ENCODE results near the gene POPDC2.

POPDC2 gene

DNA sequence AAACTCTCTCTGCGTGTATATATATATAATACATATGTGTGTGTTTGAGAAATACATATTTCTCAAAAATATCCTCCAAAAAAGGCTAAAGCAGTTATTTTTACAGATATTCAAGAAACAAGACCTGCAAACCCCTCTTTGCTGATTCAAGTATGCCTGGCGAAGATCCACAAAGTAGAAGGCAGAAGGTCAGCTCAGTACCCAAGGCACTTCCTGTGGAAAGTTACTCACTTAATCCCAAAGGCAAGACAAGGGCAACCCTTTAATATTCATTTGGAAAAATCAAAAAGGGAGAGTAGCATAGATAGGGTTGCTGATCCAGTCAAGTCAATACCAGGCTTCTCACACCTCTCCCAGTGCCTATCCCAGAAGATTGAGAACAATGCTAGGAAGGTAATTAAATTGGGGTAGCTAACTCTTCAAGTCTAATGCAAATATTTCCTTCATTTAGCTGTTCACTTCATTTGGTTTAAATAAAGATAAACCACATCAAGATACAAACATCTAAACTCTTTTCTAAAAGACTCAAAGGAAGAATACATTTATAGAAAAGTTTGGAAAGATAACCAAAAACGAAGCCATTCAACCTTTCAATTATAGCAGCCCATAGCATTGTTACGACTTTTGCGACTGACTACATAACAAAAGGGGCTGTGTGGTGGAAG is 9.6 kb upstream of the POPDC2 start:
- DNase-seq, result no peak

DNA sequence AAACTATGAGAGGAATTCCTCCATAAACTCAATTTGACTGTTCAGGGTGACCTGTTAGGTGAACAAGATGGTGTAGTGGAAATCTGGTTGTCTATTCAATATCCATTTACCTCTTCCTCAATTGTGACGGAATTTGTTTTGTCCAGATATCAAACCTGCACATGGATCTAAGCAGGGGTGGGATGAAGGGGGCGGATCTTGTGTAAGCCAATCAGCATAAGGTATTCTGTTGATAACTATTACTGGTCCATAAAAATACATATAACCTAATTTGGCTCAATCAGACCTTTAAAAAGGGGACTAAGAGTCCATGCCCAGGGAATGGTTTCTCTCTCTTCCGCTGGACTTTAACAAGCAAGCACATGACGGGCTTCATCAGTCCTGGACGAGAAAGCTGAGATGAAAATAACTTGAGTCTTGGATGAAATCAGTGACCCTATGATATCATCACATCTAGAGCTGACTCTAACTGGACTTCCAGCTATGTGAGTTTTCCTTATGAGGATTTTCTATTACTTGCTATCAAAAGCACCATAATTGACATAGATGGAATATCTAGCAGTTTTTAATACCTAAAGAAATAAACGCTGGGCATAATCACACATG is 5.7 kb upstream of the POPDC2 start:
- DNase-seq, result no peak

DNA sequence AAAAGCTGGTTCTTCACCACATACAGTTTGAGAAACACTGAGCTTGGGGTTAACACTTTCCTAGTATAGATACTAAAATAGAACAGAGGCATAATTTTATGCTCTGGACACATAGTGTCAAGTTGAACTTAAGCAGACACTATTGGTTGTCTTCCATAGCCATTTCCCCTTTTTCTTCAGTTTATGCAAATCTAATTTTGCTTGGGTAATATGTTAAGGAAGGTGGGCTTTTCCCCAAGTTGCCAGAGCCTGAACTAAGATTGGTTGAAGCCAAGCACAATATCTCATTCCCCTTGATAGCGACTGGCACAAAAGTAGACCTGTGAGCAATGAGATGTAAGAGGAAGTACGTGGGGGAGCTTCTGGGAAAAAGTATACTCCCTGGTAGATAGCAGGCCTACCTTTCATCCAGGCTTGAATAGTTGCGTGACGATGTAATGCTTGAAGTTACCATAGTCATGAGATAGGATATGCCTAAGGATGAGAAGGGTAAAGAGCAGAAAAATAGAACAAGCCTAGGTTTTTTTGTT is 4.5 kb upstream of the POPDC2 start:
- no peak for DNase-seq

DNA sequence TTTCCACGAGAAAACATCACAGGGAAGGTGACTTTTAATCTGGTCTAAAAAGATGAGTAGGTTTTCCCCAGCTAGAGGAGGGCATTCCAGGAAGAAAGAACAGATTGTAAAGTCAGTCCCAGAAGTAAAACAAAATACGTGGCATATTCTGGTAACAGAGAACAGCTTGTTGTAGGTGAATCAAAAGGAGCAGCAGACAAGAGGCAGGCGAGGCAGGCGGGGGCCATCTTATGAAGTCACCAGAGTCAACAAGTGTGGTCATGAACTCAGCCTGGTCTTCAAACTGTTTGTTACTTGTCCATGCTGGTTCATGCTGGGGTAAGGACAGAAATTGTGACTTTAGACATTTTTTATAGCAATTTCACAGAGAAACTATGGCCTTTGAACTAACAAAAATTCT is 4.0 kb upstream of the POPDC2 start:
- DNase-seq, result no peak

DNA sequence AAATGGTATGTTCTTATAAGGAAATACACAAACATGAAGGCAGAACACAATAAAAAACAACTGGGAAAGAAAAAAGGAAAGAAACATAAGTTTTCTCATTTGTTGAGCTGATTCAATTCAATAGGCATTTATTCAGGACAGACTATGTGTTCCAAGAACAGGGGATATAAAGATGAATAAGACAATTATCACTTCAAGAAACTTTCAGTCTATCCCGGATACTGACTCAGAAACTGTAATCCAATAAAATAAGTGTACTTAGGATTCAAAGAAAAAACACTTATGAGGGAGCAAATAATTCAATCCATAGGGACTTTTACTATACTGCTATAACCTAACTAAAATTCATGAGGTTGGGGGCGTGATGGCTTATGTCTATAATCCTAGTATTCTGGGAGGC is 3.5 kb upstream of the POPDC2 start:
- DNase-seq, result no peak

DNA sequence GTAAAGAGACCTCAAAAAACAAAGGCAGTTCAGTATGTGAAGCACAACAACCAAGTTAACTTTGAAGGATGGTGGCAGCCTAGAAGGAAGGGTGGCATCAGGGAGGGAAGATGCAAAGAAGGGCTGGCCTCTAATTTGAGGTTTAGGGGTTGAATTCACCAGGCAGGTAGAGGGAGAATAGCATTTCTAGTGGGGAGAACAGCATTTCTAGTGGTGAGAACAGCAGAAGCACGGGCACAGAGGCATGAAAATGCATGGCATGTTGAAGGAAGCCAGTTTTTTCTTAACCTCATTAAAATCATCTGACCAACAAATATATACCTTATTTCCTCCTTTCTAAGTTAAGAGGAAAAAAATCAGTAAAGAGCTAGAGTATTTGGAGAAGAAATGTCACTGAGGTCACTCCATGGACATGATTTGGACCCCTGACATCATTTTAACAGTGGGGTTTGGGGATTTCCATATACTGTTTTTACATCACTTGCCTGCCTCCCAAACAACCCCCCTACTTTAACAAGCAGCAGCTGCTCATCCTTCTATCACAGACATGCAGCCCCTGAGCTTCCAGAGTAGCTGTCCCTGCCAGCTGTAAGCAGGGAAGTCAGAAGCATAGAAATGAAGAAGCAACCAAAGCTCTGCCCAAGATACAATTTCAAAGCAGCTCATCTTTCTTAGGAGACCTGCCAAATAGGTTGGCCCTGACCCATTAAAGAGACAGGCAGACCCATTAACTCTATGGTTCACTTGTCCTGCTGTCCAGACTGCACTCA is 2.4 kb upstream of the POPDC2 start:
- no peak for DNase-seq

DNA sequence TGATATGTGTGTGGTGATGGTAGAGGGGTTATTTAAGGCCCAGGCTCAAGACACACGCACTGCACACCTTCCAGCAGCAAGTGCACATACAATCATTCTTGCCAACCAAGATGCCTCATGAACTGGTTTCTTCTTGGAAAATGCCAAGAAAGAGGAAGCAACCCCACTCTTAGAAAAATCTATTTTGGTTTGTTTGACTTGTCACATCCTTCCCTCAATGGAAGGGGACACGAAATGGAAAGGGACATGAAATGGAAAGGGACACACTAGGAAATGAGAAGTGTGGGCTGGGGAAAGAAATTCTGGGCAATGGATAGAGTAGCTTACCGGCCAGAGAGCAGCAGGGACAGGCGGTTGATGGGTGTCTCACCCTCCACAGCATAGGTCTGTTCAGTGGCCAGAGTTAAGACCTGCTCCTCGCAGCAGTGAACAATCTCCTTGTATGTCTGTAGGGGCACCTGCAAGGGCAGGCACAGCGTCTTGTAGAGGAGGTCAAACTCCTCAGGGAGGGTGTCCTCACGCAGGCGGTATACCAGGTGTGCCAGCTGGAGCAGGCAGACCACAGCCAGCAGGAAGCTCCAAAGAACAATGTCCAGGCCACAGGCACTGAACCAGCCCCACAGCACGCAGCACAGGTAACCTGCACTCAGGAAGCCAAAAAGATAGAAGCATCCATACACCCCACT is 640 bp downstream of the POPDC2 start:
- no peak for DNase-seq

DNA sequence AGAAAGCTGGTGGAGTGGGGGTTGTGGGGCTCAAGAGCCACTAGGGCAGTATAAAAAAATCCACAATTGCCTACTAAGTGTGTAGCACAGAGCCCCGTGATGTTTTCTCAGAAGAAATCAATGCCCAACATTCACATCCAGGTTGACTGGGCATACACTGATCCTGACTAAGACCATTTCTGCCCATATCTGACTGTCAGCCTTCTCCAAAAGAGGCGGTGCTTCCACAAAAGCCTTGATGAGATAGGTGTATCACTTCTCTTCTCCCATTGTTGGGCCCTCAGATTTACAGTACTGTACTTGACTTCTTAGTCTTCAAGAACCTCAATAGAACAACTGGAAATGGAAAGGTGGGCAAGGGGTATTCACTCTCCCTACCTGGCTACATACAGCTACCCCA is 1.4 kb downstream of the POPDC2 start:
- no peak for DNase-seq

DNA sequence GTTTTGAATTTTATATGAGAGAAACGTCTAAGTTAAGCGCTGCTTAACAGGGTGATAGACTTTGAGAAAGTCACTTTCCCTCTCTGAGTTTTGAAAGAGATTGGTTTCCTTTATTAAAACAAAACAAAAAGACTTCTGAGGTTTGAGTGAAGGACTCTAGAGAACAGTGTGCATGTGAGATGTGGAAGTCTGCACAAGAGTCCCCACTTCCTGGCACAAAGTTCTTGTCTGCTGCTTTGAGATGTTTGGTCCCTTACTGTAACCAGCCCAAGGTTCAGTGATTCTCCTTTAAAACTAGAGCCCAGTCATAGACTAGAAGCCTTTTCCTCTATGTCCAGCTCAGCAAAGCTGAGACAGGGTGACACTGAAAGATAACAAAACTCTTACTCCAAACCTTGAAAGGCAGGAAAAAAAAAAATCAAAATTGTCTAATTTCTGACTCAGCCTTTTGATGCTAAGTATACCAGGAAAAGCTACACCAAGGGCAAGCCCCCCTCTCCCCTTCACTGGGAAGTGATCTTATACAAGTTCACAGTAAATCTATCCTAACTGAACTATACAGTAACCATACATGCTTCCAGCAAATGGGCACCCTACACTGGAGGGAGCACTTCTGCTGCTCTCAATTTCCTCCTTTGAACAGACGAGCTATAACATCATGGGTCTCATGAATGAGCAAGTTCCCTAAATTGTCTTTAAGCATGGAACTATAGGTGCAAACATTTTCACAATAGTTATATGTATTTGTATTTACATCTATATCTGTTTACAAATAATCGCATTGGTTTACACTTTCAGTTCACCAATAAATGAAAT is 2.3 kb downstream of the POPDC2 start:
- no peak for DNase-seq

DNA sequence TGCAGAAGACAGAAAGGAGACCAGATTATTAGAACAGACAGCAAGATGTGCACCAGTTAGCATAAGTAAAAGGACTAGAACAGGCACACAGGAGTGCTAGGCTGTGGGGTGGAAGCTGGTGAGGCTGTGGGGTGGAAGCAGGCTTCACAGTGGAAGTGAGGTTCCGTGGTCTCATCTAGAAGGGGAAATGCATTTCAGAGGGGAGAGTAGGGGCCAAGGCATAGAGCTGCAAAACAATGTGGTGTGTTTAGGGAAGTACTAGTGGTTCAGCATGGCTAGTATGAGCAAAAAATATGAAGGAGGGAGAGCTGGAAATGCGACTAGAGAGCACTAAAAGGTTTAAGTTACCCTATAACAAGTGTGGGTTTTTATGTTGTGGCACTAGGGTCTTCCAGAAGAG is 6.5 kb downstream of the POPDC2 start:
- DNase-seq, result no peak

DNA sequence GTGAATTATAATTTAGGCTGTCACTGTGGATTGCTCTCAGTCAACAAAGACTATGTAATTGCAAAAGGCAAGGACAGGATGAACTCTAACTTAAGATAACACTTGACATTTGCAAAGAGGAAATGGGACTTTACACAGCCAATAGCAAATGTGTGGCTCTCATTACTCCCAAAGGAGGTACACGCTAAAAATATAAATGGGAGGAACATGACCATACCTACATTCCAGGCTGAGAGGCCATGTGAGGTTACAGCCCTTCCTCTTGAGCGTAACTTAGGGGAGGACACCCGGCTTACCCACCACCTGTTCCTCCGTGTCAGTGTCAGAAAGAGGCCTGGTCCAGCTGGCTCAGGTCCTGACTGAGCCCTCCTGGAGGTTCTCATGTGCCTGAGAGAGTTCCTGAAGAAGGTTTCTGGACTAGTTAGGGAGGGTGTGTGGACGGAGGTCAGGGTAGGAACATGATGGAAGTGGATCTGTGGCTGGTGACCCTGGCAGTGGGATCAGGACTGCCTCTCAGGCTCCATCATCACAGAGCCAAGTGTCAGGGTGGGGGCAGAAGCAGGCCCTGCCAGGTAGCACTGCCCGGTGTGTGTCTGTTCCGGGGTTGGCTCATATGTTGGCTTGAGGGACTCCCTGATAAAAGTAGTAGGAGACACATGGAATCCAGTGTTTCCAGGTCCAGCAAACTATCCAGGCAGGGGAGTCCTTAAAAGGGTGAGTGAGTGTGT is 7.9 kb downstream of the POPDC2 start:
- no peak for DNase-seq

DNA sequence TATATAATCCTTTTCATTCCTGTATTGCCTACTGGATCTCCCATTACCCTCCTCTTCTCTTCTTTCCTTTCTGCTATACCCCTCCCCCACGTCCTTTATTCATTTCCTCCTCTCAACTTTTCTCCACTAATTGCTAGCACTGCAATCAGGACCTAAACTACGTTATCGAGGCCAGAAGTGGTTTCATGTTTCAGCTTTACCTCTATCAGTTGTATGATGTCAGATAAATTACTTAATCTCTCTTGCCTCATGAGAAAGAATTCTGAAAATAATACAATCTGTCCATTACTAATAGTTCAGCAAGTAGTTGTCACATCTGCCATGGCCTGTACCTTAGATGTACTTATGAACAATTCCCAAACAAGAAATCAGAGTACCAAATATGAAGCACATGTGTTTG is 10.6 kb downstream of the POPDC2 start:
- DNase-seq, result no peak

DNA sequence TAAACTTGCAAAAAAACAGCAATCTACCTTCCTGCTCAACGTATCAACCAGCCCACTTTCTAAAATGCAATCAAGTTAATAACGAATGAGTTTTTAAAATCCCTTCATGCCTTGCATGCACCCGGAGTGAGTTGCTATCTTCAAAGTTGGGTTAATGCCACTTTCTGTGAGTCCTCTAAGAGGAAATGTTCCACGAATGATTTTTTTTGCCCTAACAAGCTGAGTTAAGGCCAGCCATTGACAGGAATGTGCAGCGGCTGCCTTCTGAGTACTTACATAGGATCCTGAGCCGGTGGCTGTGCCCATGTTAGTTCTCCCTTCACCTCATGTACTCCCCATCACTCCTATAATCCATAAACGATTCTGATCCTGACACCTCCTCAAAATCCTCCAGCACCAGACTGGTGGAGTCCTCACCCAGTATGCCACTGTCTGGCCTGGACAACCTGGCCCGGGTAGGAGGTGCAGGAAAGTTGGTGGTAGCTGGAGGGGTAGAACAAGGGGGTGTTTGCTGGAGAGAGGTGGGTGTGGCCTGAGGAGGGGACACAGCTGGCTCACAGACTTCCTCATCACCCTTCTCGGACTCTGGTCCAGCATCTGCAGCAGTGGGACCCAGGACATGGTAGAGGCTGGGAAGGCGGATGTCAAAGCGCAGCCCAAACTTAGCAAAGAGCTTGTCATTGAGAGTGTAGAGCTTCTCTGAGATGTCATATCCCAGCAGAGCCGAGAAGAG is 12.4 kb downstream of the POPDC2 start:
- no peak for DNase-seq

DNA sequence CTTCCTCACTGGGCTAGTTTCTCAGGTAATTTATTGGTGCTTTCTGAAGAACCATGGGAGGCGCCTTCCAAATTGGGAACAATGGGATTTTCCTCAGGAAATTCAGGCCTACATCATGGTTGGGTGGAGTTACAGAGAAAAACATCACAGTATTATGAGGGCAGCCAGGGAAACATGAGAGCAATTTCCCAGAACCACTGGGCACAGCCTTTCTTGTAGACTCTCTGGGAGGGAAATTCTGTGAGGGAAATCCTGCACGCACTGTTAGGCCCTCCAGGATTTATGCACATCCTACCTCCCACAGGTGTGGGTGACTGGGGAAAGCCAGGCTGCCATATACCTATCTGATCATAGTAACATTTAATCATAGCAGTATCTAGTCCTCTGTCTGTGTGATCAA is 13.2 kb downstream of the POPDC2 start:
- no peak for DNase-seq

DNA sequence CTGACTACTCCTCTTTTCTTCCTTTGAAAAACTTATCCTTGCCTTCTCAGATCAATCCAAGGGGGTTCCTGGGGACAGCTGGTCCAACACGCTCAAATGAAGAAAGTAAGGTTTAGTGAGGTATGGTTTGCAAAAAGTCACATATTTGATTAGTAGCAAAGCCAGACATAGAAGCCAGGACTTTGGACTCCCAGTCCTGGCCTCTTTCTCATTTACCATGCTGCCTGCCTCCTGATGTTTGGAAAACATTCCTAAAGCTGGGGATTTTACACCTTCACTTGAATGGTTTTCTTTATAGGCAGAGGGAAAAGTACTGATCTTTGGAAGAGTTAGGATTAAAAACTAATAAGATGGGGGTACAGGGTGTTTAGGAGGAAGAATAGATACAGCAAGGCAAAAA is 14.6 kb downstream of the POPDC2 start:
- DNase-seq, result no peak

DNA sequence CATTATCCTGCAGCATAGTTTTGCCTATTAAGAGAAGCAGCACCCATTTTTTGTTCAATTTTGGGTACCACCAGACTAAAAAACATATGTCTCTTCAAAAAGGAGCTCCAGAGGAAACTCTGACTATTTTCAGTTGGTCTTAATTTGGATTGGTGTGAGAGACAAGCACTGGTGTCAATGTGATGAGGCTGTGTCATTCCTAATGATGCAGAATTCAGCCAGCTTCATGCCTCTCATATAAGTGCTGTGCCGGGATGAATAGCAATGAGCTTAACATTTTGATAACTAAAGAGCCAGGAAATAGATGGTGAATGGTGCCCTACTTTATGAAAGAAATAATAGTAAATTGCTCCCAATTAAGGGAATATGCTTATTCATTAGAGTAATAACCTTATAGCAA is 15.9 kb downstream of the POPDC2 start:
- no peak for DNase-seq

DNA sequence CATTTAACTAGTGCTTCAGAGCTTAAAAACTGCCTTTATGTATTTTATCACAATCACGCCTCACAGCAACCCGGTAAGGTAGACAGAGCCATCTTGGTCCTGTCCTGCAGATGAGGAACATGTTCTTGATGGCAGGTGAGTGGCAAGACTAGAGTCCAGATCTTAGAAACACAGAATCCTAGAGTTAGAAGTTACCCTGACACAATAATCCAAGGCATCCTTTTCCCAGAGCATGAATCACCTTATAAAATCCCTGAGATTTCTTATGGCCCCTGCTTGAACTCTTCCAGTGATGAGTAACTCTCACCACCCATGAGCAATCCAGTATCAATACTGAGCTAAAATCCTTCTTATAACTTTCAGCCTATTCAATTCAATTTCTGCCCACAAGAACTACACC is 16.9 kb downstream of the POPDC2 start:
- DNase-seq, result no peak

DNA sequence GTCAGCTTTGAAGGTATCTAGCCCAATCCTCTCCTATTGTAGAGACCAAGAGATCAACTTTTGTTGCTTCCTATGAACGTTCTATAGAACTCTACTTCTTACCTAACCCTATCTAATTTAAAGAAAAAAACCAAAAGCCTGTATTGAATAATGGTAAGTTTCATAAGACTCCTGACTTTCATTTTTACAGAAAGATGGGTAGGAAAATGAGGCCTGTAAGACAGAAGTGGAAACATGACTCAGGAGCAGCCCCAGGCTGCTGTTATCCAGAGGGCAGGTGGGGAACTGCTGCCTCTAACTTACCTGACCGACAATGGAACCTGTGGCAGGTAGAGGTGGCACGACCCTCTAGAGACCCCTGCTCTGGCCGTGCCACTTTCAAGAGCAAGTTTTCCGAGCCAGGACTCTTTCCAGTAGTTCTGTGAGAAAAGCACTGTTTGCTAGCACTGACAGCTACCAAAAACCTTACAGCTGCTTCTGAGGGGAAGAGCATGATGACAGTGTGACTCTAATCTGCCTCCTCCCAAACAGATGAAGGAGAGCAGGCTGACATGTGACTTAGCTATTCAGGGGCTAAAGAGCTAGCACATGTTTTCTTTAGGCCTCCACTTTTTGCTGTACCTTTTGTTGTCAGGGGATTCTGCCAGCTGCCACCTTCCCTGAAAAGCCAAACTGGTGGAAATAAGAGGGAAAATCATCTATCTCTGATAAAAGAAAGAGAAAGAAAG is 17.5 kb downstream of the POPDC2 start:
- peak; percentile 12 for DNase-seq

DNA sequence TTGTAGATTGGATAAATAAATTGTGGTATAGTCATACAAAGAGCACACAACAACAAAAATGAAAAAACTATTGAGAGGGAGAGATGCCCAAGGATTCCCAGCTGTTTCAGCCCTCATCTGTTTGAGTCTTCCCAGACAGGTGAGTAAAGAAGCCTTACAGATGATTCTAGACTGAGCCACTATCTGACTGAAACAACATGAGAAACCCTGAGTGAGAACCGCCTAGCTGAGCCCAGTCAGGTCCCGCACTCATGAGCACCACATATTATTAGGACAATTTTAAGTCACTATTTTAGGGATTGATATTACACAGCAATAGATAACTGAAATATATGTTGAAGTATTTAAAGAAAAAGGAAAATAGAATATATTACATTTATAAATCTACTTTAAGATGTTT is 19.0 kb downstream of the POPDC2 start:
- DNase-seq, result no peak
